Measurements from ENCODE around the gene SMC1B.

The SMC1B gene, protein sequence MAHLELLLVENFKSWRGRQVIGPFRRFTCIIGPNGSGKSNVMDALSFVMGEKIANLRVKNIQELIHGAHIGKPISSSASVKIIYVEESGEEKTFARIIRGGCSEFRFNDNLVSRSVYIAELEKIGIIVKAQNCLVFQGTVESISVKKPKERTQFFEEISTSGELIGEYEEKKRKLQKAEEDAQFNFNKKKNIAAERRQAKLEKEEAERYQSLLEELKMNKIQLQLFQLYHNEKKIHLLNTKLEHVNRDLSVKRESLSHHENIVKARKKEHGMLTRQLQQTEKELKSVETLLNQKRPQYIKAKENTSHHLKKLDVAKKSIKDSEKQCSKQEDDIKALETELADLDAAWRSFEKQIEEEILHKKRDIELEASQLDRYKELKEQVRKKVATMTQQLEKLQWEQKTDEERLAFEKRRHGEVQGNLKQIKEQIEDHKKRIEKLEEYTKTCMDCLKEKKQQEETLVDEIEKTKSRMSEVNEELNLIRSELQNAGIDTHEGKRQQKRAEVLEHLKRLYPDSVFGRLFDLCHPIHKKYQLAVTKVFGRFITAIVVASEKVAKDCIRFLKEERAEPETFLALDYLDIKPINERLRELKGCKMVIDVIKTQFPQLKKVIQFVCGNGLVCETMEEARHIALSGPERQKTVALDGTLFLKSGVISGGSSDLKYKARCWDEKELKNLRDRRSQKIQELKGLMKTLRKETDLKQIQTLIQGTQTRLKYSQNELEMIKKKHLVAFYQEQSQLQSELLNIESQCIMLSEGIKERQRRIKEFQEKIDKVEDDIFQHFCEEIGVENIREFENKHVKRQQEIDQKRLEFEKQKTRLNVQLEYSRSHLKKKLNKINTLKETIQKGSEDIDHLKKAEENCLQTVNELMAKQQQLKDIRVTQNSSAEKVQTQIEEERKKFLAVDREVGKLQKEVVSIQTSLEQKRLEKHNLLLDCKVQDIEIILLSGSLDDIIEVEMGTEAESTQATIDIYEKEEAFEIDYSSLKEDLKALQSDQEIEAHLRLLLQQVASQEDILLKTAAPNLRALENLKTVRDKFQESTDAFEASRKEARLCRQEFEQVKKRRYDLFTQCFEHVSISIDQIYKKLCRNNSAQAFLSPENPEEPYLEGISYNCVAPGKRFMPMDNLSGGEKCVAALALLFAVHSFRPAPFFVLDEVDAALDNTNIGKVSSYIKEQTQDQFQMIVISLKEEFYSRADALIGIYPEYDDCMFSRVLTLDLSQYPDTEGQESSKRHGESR

DNA sequence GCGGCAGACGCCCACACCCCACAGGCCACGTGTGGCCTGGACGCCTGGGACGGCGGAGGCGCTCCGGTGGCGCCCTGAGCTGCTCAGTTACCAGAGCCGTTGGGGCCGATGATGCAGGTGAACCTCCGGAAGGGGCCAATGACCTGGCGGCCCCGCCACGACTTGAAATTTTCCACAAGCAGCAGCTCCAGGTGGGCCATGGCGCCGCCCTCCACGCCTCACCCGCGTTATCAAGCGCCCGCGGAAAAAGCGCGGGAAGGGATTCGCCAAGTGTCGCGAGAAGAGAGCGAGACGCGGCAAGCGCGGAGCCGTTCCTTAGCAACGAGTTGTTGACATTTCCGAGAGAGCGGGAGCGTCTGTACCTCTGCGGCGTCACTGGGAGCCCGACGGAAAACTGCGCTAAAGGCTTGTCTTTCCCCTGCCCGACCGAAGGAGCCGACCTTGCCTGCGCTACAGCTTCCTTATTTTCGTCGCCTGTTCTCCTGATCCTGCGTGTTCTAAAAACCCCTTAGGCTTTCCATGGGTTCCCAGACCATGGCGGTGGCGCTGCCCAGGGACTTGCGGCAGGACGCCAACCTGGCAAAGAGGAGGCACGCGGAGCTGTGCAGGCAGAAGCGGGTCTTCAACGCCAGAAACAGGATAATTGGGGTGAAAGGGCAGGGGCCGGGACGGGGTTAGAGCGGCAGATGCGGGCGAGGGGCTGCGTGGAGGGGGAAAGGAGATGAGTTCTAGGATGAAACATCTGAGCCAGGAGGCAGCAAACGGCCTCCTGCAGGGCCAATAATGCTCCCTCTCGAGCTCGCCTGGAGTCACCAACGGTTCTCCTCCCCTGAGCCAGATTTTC is at the start of gene SMC1B, which contains the start of gene RIBC2:
SMC1B (minus strand) TSS at position 232 of the 844 bp plus-strand sequence; CDS start at position 200, 32 bp downstream.
RIBC2 (plus strand) TSS at position 326 of the 844 bp plus-strand sequence; CDS start at position 520, 194 bp downstream.
- TF ChIP-seq, protein P1, sequence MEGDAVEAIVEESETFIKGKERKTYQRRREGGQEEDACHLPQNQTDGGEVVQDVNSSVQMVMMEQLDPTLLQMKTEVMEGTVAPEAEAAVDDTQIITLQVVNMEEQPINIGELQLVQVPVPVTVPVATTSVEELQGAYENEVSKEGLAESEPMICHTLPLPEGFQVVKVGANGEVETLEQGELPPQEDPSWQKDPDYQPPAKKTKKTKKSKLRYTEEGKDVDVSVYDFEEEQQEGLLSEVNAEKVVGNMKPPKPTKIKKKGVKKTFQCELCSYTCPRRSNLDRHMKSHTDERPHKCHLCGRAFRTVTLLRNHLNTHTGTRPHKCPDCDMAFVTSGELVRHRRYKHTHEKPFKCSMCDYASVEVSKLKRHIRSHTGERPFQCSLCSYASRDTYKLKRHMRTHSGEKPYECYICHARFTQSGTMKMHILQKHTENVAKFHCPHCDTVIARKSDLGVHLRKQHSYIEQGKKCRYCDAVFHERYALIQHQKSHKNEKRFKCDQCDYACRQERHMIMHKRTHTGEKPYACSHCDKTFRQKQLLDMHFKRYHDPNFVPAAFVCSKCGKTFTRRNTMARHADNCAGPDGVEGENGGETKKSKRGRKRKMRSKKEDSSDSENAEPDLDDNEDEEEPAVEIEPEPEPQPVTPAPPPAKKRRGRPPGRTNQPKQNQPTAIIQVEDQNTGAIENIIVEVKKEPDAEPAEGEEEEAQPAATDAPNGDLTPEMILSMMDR (IDR thresholded peaks at IDR 0.05; ENCODE audit: unreplicated experiment in 3 of 3) = no peak
- peak within 1 kb of the TSS; percentile 75 to 84 (median 77) for H3K4me3 Mint-ChIP-seq
- H3K4me1 Mint-ChIP-seq = peaks cover 12% of the 10 kb centered on the region
- peaks cover 7% of the 10 kb centered on the region for H3K36me3 Mint-ChIP-seq (ENCODE audit: low read depth)
- peaks cover 3% of the 10 kb centered on the region for H3K27me3 Mint-ChIP-seq (ENCODE audit: low read depth)
- H3K27ac Mint-ChIP-seq = peak within 1 kb of the TSS in 1 of 3 experiments; percentile 49
- no peaks in the 10 kb centered on the region for H3K9me3 Mint-ChIP-seq

DNA sequence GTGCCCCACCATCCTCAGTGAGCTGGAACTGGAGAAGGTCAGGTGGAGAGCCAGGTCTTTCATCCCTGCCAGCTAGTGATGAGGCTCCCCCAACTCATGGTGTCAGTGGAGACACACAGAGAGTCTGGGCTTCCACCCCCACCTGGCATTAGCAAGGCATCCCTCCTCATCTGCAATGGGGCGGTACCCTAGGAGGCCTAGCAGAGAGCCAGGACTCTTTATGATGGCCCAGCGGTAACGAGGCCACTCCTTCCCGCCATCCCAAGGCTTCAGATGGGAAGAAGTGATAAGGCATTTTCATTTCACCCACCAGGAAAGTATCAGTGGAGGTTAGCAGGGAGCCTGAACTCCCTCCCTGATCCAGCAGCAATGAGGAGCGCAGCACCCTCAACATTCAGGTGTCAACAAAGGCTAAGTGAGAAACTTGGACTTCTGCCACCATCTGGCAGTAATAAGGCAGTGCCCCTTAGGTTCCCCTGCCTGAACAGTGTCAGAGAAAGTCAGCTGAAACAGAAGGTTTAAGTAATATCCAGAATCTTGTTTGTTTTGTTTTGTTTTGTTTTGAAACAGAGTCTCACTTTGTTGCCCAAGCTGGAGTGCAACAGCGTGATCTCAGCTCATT is 48.7 kb upstream of the SMC1B start:
- peaks cover 46% of the 10 kb centered on the region for H3K4me1 Mint-ChIP-seq
- H3K27me3 Mint-ChIP-seq (ENCODE audit: low read depth) = peaks cover 9% of the 10 kb centered on the region
- peaks cover 18% of the 10 kb centered on the region for H3K9me3 Mint-ChIP-seq
- no peak overlapping the region for H3K4me3 Mint-ChIP-seq
- peaks cover 11% of the 10 kb centered on the region for H3K36me3 Mint-ChIP-seq (ENCODE audit: low read depth)
- peak overlapping the region; percentile 94 to 99 (median 97) for H3K27ac Mint-ChIP-seq
- TF ChIP-seq, protein P1 (IDR thresholded peaks at IDR 0.05; ENCODE audit: unreplicated experiment in 3 of 3) = peak in 1 of 3 experiments; percentile 44

DNA sequence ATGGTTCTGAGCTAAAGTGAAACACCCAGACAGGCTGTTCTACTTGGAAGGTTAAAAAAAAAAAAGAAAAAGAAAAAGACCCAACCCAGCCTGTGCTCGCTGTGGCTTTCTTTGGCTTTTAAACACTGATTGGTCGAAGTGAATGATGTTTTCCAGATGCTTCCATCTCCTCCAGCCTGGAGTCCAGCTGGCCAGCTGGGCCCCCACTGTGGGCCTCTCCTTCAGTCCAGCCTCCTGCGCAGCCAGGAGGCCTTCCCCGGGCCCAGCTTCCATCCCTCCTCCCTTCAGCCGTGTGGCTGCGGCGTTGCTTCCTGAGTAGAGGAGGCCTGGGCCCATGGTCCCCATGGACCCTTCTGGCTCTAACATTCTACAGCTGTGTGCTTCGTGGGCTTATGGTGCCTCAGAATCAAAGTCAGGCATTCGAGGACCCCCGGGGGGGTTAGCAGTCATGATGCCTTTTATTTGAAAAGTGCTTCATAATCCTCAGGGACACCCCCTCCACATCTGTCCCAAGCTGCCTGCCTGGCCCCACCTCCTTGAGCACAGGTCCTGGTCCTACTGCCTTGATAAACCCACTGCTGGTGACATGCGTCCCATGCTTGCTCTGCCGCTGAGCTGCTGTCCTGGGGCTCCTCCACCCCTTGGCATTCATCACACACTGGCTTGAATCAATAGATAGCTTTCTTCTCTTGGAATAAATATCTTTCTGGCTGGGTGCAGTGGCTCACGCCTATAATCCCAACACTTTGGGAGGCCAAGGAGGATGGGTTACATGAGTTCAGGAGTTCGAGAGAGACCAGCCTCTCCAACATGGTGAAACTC is 47.1 kb upstream of the SMC1B start:
- H3K4me1 Mint-ChIP-seq = peaks cover 41% of the 10 kb centered on the region
- H3K9me3 Mint-ChIP-seq = peaks cover 12% of the 10 kb centered on the region
- TF ChIP-seq, protein P1 (IDR thresholded peaks at IDR 0.05; ENCODE audit: unreplicated experiment in 3 of 3) = no peak
- peaks cover 6% of the 10 kb centered on the region for H3K36me3 Mint-ChIP-seq (ENCODE audit: low read depth)
- H3K27ac Mint-ChIP-seq = peak overlapping the region; percentile 94 to 99 (median 97)
- peak overlapping the region in 1 of 3 experiments; percentile 41 for H3K4me3 Mint-ChIP-seq
- H3K27me3 Mint-ChIP-seq (ENCODE audit: low read depth) = peaks cover 15% of the 10 kb centered on the region

DNA sequence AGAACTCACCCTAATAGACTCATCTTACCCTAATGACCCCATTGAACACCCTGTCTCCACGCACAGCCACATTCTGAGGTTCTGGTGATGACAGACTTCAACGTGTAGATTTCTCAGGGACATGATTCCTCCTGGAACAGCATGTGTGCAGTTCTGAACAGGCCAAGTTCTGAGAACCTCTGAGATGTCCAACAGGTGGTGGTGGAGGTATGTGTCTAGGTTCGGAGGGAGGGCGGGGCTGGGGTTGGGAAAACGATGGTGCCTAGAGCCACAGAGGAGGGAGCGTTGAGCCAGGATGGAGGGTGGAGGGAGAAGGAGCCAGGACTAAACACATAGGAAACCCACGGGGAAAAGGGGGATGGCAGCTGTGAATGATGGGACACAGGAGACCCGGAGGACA is 45.8 kb upstream of the SMC1B start:
- Mint-ChIP-seq H3K4me3 (no peak overlapping the region), H3K4me1 (peaks cover 46% of the 10 kb centered on the region), H3K9me3 (peaks cover 6% of the 10 kb centered on the region), H3K27me3 (ENCODE audit: low read depth) (peaks cover 15% of the 10 kb centered on the region), H3K27ac (peak overlapping the region; percentile 37 to 99 (median 73)), H3K36me3 (ENCODE audit: low read depth) (peaks cover 2% of the 10 kb centered on the region)
- TF ChIP-seq, protein P1 (IDR thresholded peaks at IDR 0.05; ENCODE audit: unreplicated experiment in 3 of 3) = no peak
